GM12872 (cell line): Measurements from ENCODE around the gene CAPG.

Experiments
- CTCF ChIP-seq: IDR thresholded peaks from 3 replicates; pipeline ENCODE4 v1.5.1; 2011; ENCODE audit warnings: low read depth, mild to moderate bottlenecking, low read length, moderate library complexity; ENCODE audit not compliant: insufficient read depth

The CAPG gene

DNA sequence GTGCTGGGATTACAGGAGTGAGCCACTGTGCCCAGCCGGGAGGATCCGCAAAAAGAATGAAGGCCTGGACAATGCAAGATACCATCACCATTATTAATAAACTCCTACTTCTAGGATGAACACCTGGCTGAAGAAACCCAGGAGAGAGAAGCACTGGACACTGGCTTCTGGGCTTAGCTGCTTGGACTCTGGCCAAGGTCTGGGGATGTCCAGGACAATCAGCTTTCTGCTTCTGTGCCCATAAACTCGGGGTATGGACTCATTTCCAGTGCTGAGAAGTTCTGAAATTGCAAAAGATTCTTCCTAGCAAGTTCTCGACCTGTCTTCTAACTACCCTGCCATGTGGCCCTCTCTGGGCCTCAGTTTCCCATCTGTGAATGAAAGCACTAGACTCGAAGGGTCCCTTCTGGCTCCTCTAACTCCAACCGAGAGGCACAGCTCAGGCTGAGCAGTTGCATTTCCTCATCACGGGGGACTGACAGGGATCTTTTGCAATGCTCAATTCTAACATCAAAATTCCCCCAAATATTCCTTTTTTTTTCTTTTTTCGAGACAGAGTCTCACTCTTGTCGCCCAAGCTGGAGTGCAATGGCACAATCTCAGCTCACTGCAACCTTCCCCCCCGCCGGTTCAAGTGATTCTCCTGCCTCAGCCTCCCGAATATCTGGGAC lies 5.9 kb upstream of the CAPG start:
- no peak for TF ChIP-seq CTCF

- TF ChIP-seq CTCF = no peak
These were observed 4.8 kb upstream of the CAPG start for GRCh38 chr2:85414761-85415553.

- no peak for TF ChIP-seq CTCF
These were observed 3.6 kb upstream of the CAPG start for GRCh38 chr2:85413592-85414420.

DNA sequence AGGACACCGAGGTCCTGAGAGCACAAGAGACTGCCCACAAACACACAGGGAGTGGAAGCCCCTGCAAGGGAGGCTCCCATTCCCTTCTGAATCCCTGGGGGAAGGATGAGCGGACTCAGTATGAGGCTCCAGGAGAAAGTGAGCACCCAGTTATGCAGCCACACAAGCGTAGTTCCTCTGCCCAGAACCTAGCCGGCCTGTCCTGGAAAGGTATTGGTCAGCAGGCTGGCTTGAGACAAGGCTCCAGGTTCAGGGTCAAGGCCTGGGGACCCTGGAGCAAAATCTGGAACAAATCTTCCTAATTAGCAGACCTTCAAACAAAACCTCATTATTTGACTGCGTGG lies 1.2 kb upstream of the CAPG start:
- TF ChIP-seq CTCF = no peak

DNA sequence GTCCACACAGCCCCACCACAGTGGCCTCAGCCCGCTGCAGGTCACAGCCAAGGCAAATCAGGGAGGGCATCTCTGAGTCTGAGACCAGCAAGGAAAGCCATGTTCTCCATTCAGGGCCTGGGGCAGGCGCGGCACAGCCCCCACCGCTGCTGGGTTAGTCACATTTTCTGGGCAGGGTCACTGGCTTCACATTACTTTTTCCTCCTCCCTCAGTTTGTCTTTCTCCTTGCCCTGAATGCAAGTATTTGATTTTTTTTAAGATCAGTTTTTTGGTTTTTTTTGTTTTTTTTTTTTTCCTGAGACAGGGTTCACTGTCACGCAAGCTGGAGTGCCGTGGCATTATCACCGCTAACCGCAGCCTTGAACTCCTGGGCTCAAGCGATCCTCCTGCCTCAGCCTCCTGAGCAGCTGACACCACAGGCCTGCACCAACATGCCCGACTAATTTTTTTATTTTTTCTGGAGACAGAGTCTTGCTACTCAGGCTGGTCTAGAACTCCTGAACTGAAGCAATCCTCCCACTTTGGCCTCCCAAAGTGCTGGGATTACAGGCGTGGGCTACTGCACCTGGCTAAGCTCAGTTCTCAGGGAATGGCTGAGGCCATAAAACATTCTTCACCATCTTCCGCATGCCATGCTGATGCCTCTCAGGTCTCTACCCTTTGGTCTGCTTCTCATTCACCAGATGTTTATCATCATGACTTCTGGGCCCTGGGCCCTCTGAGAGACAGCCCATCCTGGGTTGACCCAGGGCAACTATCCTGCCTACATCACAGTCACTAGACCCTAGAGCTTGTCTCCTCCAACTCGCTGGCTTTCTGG lies 628 bp upstream of the CAPG start:
- TF ChIP-seq CTCF = no peak

DNA sequence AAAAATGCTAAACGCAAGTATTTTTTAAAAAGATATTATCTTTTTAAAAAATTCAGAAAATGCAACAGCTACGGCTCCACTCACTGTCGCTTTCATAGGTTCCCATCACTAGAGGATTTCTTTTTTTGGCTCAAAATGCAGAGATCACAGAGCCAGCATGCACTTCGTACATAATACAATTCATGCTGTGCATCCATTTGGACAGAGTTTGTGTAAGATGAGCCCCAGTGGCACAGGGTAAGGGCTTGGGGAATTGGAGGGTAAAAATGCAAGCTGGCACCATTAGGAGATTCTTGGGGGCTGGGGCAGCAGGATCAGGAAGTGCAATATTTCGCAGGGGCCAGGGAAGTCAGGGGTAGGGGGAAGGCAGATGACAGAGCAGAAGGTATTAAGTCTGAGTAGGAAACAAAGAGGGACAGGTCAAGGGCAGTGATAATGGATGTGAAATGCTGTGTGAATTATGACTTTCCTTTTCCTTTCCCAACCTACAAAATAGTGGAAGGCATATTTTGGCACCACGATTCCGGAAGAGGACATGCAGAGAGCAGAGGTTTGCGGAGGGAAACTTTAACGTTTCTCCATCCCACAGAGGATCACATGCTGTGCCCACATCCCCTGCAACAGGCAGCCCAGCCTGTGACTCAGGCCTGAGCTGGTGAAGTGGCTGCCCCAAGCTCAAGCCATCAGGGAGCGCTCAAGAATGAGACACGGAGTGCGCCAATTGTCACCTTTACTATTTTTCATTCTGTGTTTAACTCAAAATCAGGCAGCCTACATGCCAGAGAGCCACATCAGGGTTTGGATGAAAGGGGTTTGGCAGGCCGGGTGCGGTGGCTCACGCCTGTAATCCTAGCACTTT lies 4.7 kb downstream of the CAPG start:
- TF ChIP-seq CTCF = no peak
